ENCODE data around the gene COL23A1.
A peak's percentile ranks its signal among the peaks of the same experiment; 100 is the strongest.

Gene COL23A1

GRCh38 chr5:178526773-178527457, 63.3 kb downstream of the COL23A1 start:
- no peak for DNase-seq
- peaks cover 26% of the 10 kb centered on the region for H3K9me3 Mint-ChIP-seq
- H3K27ac Mint-ChIP-seq: peak overlapping the region; percentile 74
- peaks cover 10% of the 10 kb centered on the region for H3K36me3 Mint-ChIP-seq (ENCODE audit: low read depth)
- peaks cover 6% of the 10 kb centered on the region for H3K27me3 Mint-ChIP-seq (ENCODE audit: low read depth, poor library complexity)
- H3K4me3 Mint-ChIP-seq: no peak overlapping the region
- H3K4me1 Mint-ChIP-seq: peaks cover 36% of the 10 kb centered on the region
- no peak for TF ChIP-seq CTCF (IDR thresholded peaks at IDR 0.05)

- Mint-ChIP-seq H3K36me3 (ENCODE audit: low read depth) (peaks cover 10% of the 10 kb centered on the region), H3K27me3 (ENCODE audit: low read depth, poor library complexity) (no peaks in the 10 kb centered on the region), H3K27ac (peak overlapping the region; percentile 98), H3K4me1 (peaks cover 31% of the 10 kb centered on the region), H3K4me3 (no peak overlapping the region), H3K9me3 (peaks cover 31% of the 10 kb centered on the region)
- no peak for TF ChIP-seq CTCF (IDR thresholded peaks at IDR 0.05)
- DNase-seq: no peak
Observed at GRCh38 chr5:178525906-178526732, 64.1 kb downstream of the COL23A1 start.

GRCh38 chr5:178524093-178524882, 65.9 kb downstream of the COL23A1 start:
- Mint-ChIP-seq H3K27ac (no peak overlapping the region), H3K9me3 (peaks cover 39% of the 10 kb centered on the region), H3K4me1 (peaks cover 25% of the 10 kb centered on the region), H3K4me3 (no peak overlapping the region), H3K27me3 (ENCODE audit: low read depth, poor library complexity) (no peaks in the 10 kb centered on the region), H3K36me3 (ENCODE audit: low read depth) (peaks cover 16% of the 10 kb centered on the region)
- TF ChIP-seq CTCF (IDR thresholded peaks at IDR 0.05): no peak
- no peak for DNase-seq

GRCh38 chr5:178522361-178522760, 67.8 kb downstream of the COL23A1 start:
- Mint-ChIP-seq H3K9me3 (peaks cover 43% of the 10 kb centered on the region), H3K4me3 (no peak overlapping the region), H3K36me3 (ENCODE audit: low read depth) (peaks cover 16% of the 10 kb centered on the region), H3K27ac (peak overlapping the region; percentile 48), H3K4me1 (peaks cover 14% of the 10 kb centered on the region), H3K27me3 (ENCODE audit: low read depth, poor library complexity) (no peaks in the 10 kb centered on the region)
- TF ChIP-seq CTCF (IDR thresholded peaks at IDR 0.05): no peak
- no peak for DNase-seq

GRCh38 chr5:178520851-178521250, 69.3 kb downstream of the COL23A1 start:
- peaks cover 4% of the 10 kb centered on the region for H3K27me3 Mint-ChIP-seq (ENCODE audit: low read depth, poor library complexity)
- DNase-seq: no peak
- H3K9me3 Mint-ChIP-seq: peaks cover 43% of the 10 kb centered on the region
- no peak overlapping the region for H3K27ac Mint-ChIP-seq
- TF ChIP-seq CTCF (IDR thresholded peaks at IDR 0.05): no peak
- no peak overlapping the region for H3K4me3 Mint-ChIP-seq
- peaks cover 2% of the 10 kb centered on the region for H3K4me1 Mint-ChIP-seq
- peaks cover 16% of the 10 kb centered on the region for H3K36me3 Mint-ChIP-seq (ENCODE audit: low read depth)

All from nephron progenitor cell (in vitro differentiated cells).